ENCODE data around the gene ZNF506. TPM values are rescaled to one million over a fixed set of nuclear protein-coding genes. Genes with fewer than 3 reads are reported as not detected.
"Not testable (repeated sequence)": the region's sequence is repeated elsewhere in the genome, so short reads cannot be mapped to it uniquely, and the experiment has no call there.

Gene ZNF506
- total RNA-seq, 1 donor: 7.1 TPM

DNA sequence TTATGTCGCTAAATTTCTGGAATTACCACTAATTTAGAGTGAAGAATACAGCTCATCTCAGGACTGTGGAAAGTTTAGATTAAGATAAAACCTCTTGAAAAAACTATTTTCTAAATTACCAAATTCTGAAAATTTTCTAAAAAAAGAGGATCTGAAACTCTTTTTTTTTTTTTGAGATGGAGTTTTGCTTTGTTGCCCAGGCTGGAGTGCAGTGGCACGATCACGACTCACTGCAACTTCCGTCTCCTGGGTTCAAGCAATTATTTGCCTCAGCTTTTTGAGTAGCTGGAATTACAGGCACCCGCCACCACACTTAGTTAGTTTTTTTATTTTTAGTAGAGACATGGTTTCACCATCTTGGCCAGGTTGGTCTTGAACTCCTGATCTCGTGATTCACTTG lies 27.5 kb upstream of the ZNF506 start:
- TF ChIP-seq, protein P1, sequence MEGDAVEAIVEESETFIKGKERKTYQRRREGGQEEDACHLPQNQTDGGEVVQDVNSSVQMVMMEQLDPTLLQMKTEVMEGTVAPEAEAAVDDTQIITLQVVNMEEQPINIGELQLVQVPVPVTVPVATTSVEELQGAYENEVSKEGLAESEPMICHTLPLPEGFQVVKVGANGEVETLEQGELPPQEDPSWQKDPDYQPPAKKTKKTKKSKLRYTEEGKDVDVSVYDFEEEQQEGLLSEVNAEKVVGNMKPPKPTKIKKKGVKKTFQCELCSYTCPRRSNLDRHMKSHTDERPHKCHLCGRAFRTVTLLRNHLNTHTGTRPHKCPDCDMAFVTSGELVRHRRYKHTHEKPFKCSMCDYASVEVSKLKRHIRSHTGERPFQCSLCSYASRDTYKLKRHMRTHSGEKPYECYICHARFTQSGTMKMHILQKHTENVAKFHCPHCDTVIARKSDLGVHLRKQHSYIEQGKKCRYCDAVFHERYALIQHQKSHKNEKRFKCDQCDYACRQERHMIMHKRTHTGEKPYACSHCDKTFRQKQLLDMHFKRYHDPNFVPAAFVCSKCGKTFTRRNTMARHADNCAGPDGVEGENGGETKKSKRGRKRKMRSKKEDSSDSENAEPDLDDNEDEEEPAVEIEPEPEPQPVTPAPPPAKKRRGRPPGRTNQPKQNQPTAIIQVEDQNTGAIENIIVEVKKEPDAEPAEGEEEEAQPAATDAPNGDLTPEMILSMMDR (IDR thresholded peaks at IDR 0.05; ENCODE audit: insufficient read depth, low read length): no peak
- DNase-seq (ENCODE audit: low read depth): no peak
- no peak overlapping the region for H3K4me3 ChIP-seq (ENCODE audit: low read depth, low read length)

DNA sequence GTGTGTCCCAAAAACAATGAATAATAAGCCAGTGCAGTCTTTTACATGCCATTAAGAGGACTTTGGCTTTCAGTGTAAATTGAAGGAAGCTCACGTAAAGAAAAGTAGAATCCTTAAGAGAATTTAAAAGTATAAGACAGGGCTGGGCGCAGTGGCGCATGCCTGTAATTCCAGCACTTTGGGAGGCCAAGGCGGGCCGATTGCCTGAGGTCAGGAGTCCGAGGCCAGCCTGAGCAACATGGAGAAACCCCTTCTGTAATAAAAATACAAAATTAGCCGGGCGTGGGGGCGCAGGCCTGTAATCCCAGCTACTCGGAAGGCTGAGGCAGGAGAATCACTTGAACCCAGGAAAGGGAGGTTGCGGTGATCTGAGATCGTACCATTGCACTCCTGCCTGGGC lies 26.2 kb upstream of the ZNF506 start:
- TF ChIP-seq, protein P1 (IDR thresholded peaks at IDR 0.05; ENCODE audit: insufficient read depth, low read length): no peak
- no peak for DNase-seq (ENCODE audit: low read depth)
- no peak overlapping the region for H3K4me3 ChIP-seq (ENCODE audit: low read depth, low read length)

DNA sequence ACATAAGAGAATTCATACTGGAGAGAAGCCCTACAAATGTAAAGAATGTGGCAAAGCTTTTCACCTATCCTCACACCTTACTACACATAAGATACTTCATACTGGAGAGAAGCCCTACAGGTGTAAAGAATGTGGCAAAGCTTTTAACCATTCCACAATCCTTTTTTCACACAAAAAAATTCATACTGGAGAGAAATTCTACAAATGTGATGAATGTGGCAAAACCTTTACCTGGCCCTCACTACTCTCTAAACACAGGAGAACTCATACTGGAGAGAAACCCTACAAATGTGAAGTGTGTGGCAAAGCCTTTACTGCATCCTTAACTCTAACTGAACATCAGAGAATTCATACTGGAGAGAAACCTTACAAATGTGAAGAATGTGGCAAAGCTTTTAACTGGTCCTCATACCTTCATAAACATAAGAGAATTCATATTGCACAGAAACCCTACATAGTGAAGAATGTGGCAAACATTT lies 14.0 kb upstream of the ZNF506 start:
- H3K4me3 ChIP-seq (ENCODE audit: low read depth, low read length): no peak overlapping the region
- TF ChIP-seq, protein P1 (IDR thresholded peaks at IDR 0.05; ENCODE audit: insufficient read depth, low read length): no peak
- DNase-seq (ENCODE audit: low read depth): no peak

DNA sequence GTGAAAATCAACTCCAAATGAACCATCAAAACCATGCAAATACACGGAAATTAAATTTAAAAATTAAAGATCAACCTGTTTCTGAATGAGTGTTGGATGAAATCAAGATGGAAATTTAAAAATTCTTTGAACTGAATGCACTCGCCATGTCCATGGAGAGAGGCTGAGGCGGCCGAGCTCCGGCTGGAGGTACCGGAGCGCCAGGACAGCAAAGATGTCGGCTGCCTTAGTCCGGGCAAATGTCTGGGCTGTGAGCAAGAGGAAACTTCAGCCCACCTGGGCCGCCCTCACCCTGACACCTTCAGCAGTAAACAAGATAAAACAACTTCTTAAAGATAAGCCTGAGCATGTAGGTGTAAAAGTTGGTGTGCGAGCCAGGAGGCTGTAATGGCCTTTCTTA lies 5.3 kb upstream of the ZNF506 start:
- TF ChIP-seq, protein P1 (IDR thresholded peaks at IDR 0.05; ENCODE audit: insufficient read depth, low read length): no peak
- no peak for DNase-seq (ENCODE audit: low read depth)
- no peak overlapping the region for H3K4me3 ChIP-seq (ENCODE audit: low read depth, low read length)

DNA sequence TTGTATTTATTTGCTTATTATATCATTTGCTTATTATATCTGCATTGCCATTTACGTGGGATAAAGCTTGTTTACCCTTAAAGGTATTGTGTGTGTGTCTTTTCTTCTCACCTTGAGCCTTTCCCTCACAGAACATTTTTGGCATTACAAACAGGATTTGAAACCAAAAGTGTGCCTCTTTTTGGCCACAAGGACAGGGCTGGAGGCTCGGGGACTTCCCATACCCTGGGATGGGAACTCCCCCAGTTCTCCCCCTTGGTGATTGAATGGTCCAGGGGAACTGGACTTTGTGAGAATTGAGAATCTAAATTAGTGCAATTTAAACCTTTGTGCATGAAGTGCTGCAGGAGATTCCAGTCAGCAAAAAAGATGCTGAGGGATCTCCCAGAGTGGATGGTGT lies 2.4 kb upstream of the ZNF506 start:
- DNase-seq (ENCODE audit: low read depth): no peak
- TF ChIP-seq, protein P1 (IDR thresholded peaks at IDR 0.05; ENCODE audit: insufficient read depth, low read length): no peak
- no peak overlapping the region for H3K4me3 ChIP-seq (ENCODE audit: low read depth, low read length)

DNA sequence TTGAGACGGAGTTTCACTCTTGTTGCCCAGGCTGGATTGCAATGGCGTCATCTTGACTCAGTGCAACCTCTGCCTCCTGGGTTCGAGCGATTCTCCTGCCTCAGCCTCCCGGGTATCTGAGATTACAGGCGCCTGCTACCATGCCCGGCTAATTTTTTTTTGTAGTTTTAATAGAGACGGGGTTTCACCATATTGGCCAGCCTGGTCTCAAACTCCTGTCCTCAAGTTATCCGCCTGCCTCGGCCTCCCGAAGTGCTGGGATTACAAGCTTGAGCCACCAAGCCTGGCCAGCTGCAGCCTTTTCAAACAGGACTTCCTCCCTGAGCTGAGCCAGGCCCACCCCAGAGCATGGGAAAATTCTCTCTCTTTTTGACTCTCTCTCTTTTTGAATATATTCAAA lies 426 bp upstream of the ZNF506 start:
- not testable (repeated sequence) for DNase-seq (ENCODE audit: low read depth)
- peak overlapping the region; percentile 88 for H3K4me3 ChIP-seq (ENCODE audit: low read depth, low read length)

DNA sequence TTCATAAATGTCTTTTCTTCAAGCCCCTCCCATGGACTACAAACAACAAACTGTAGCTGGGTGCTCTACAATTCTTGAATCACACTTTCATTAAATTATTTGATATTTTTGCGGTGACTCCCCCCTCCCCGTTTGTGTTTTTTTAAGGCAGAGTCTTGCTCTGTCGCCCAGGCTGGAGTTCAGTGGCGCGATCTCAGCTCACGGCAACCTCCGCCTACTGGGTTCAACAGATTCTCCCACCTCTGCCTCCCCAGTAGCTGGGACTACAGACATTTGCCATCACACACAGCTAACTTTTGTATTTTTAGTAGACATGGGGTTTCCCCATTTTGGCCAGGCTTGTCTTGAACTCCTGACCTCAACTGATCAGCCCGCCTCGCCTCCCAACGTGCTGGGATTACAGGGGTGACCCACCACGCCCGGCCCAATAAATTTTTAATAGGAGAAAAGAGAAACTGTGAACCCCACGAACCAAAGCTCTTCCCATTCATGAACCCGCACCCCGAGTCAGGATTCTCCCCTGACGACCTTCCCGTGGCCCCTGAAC lies 703 bp downstream of the ZNF506 start:
- peak overlapping the region; percentile 88 for H3K4me3 ChIP-seq (ENCODE audit: low read depth, low read length)
- peak; percentile 0 for DNase-seq (ENCODE audit: low read depth)
- TF ChIP-seq, protein P1 (IDR thresholded peaks at IDR 0.05; ENCODE audit: insufficient read depth, low read length): no peak
